ENCODE results near the gene LYPD3.

LYPD3 gene

GRCh38 chr19:43455321-43456113 is 9.9 kb downstream of the LYPD3 start:
- no peak overlapping the region for H3K4me3 ChIP-seq
- DNase-seq (ENCODE audit: low spot score): no peak
- TF ChIP-seq CTCF (IDR thresholded peaks at IDR 0.05): no peak
- no peak overlapping the region for H3K27ac ChIP-seq

- H3K4me3 ChIP-seq: no peak overlapping the region
- H3K27ac ChIP-seq: no peak overlapping the region
- TF ChIP-seq CTCF (IDR thresholded peaks at IDR 0.05): no peak
- DNase-seq (ENCODE audit: low spot score): no peak
Observed at GRCh38 chr19:43454031-43454430, 11.4 kb downstream of the LYPD3 start.

GRCh38 chr19:43452582-43452981 is 12.8 kb downstream of the LYPD3 start:
- DNase-seq (ENCODE audit: low spot score): no peak
- no peak for TF ChIP-seq CTCF (IDR thresholded peaks at IDR 0.05)
- H3K4me3 ChIP-seq: no peak overlapping the region
- H3K27ac ChIP-seq: no peak overlapping the region

- TF ChIP-seq CTCF (IDR thresholded peaks at IDR 0.05): no peak
- DNase-seq (ENCODE audit: low spot score): no peak
- Histone ChIP-seq H3K4me3 (no peak overlapping the region), H3K27ac (no peak overlapping the region)
Observed at GRCh38 chr19:43450545-43450997, 14.8 kb downstream of the LYPD3 start.

- Histone ChIP-seq H3K27ac (no peak overlapping the region), H3K4me3 (no peak overlapping the region)
- DNase-seq (ENCODE audit: low spot score): no peak
- TF ChIP-seq CTCF (IDR thresholded peaks at IDR 0.05): no peak
Observed at GRCh38 chr19:43447655-43448054, 17.8 kb downstream of the LYPD3 start.

- DNase-seq (ENCODE audit: low spot score): no peak
- peak; percentile 91 for TF ChIP-seq CTCF (IDR thresholded peaks at IDR 0.05)
- H3K4me3 ChIP-seq: no peak overlapping the region
Observed at GRCh38 chr19:43446746-43447489, 18.5 kb downstream of the LYPD3 start.

More at GRCh38 chr19:43446746-43447489, 18.5 kb downstream of the LYPD3 start:
- no peak overlapping the region for H3K27ac ChIP-seq

All from coronary artery (tissue), 2 donors.